NCI-H2196 treated with DMSO at 0.1 percent for 48 hours (cell line): ENCODE data around the gene OR2A5.
"Not testable (repeated sequence)": the region's sequence is repeated elsewhere in the genome, so short reads cannot be mapped to it uniquely, and the experiment has no call there.

Experiments used
- DNase-seq: peaks from one replicate; lab custom pipeline; 2025; ENCODE audit not compliant: unreplicated experiment; lab: John Stamatoyannopoulos, UW

The OR2A5 gene, protein sequence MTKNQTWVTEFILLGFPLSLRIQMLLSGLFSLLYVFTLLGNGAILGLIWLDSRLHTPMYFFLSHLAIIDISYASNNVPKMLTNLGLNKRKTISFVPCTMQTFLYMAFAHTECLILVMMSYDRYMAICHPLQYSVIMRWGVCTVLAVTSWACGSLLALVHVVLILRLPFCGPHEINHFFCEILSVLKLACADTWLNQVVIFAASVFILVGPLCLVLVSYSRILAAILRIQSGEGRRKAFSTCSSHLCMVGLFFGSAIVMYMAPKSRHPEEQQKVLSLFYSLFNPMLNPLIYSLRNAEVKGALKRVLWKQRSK

DNA sequence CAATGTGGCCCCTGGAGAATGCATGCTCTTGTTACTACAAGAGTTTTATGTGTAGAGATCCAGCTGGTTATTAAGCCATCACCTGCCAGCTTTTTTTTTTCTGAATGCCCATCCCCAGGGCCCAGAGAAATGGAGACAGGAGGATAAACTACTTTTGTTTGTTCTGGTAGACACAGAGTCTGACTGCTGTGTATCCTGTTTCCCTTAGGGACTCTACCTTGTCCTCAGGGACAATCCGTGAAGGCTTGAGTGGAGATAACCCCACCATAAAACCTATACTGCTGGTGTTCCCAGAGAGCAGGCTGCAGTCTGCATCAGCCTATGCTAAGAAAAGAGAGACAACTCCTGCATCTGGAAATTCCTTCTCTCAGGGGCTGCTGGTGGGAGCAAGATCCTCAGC is at the start of gene OR2A5:
OR2A5 (plus strand) TSS at position 301 of the 400 bp plus-strand sequence. CDS start 1,454 bp downstream, outside the sequence.
- no peak for DNase-seq

DNA sequence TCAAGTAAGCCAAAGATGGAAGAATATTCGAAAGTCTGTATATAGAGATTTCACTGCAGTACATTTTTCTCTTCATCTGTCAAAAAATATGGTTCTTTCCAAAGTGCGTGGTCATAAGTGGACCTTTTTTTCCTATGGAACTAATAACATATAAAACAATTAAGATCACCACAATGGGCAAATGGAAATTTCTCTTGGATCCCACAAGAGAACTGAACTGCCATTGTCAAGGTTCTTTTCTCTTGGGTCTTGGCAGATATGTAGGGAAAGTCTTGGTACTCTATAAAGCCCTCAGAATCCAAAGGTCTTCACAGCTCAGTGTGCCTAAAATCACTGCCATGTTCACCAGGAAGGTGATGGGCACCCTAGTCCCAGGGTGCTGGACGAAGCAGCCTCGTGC is 48.7 kb upstream of the OR2A5 start, which contains the start of gene OR6B1:
OR6B1 (plus strand) TSS at position 301 of the 400 bp plus-strand sequence. CDS start 3,677 bp downstream, outside the sequence.
- no peak for DNase-seq

DNA sequence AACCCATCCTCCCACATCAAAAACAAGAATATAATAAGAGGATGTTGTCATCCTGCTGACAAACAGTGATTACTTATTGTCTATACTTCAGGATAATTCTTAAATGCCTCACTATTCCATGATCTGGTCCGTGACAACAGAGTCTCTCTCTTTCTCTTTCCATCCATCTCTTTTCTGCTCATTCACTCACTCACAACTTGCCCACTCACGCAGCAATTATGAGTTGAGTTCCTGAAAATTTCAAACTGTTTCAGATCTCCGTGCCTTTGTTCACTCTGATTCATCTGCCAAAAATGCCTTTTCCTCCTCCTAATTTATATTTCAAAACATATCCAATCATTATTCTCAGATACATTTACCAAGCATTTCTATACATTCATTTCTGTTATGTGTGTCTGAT is 47.2 kb upstream of the OR2A5 start:
- DNase-seq = no peak

DNA sequence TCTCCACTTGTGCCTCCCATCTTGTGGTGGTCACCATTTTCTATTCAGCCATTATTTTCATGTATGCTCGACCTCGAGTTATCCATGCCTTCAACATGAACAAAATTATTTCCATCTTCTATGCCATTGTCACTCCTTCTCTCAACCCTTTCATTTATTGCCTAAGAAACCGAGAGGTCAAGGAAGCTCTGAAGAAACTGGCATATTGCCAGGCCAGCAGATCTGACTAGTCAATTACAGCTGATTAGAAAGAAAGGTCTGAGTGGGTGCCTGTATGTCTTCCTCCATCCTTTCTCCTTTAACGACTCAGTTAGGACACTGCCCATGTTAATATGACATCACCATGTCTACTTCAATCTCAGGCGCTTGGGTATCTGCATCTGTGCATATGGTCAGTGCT is 44.0 kb upstream of the OR2A5 start:
- DNase-seq = no peak

DNA sequence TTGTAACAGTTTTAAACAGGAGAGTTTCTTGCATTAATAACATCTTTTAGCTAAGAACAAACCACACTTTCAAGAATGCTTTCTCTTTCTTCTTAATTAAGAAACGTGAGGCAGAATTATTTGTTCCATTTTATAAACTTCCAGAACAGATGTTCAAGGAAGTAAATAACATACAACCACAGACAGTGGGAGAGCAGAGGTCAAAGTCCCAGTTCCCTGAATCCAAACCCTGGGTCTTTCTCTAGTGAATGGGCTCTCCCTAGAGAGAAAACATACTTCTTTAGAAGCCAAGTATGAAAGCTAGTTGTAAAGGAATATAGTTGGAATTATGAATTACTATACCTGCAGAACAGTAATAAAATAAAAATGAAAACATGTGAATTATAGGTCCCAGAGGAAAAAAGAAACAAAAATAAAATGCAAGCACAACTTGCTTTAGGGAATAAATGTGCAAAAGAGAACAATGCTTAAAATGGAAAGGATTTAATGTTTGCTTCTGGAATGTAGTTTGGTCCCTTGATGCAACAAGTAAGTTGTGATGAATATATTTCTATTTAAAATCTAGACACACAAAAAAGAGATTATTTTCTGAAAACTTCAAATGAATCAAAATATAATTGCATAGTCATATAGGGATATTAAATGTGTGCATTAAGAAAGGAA is 42.6 kb upstream of the OR2A5 start:
- no peak for DNase-seq

DNA sequence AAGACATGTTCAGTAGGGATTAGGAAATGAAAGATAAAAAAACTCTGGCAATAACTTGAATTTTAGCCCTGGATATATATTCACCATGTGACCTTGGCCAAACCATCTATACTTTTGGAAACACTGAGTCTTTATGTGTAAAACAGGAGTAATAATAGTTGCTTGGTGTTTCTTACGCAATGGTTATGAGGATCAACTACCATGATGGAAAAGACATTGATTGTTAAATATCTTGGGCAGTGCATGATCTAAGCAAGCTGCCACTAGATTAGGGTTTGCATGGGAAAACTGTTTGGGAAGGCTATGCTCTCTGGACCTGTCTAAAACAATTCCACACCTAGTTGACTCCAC is 42.1 kb upstream of the OR2A5 start:
- DNase-seq = no peak

DNA sequence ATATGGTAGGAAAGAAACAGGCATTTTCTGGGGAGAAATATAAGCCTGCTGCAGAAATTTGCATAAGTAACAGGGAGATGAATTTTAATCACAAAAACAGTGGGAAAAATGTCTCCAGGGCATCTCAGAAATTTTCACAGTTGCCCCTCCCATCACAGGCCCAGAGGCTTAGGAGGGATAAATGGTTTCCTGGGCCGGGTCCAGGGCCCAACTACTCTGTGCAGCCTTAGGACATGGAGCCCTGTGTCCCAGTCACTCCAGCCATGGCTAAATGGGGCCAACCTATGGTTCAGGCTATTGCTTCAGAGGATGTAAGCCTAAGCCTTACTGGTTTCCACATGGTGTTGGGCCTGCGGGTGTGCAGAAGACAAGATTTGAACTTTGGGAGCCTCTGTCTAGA is 39.4 kb upstream of the OR2A5 start:
- DNase-seq = no peak

DNA sequence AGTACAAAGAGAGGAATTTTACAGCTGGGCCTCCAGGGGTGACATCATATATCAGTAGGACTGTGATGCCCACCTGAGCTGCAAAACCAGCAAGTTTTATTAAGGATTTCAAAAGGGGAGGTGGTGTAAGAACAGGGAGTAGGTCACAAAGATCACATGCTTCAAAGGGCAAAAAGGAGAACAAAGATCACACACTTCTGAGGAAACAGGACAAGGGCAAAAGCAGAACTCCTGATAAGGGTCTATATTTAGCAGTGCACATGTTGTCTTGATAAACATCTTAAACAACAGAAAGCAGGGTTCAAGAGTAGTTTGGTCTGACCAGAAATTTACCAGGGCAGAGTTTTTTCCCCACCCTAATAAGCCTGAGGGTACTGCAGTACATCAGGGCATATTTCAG is 38.7 kb upstream of the OR2A5 start:
- not testable (repeated sequence) for DNase-seq

DNA sequence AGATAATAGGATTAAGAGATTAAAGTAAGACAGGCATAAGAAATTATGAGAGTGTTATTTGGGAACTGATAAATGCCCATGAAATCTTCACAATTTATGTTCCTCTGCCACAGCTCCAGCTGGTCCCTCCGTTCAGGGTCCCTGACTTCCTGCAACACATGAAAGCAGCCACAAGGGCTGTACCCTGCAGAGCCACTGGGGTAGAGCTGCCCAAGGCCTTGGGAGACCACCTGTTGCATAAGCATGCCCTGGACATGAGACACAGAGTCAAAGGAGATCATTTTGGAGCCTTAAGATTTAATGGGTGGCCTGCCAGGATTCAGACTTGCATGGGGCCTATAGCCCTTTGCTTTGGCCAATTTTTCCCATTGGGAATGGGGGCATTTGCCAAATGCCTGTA is 37.9 kb upstream of the OR2A5 start:
- not testable (repeated sequence) for DNase-seq

DNA sequence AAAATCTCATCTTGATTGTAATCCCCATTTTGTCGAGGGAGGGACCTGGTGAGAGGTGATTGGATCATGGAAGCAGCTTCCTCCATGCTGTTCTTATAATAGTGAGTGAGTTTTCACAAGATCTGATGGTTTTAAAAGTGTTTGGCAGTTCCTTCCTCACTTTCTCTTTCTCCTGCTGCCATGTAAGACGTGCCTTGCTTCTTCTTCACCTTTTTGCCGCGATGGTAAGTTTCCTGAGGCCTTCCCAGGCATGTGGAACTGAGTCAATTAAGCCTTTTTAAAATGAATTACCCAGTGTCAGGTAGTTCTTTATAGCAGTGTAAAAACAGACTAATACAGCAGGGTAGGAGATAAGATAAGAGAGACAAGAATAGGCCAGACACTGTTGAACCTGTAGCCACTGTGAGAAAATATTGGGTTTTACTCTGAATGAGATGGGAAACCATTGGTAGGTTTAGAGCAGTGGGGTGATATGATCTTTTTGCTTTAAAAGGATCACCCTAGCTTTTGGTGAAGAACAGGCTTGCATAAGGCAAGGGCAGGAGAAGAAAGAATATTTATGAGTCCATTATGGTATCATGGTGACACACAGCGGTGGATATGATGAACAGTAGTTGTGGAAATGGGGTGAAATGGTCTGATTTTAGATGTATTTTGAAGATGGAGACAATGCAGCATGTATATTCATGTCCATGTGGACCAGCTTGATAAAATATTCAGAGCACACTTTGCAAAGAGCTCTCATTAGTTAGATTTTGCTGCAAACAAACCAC is 37.1 kb upstream of the OR2A5 start:
- DNase-seq = no peak

DNA sequence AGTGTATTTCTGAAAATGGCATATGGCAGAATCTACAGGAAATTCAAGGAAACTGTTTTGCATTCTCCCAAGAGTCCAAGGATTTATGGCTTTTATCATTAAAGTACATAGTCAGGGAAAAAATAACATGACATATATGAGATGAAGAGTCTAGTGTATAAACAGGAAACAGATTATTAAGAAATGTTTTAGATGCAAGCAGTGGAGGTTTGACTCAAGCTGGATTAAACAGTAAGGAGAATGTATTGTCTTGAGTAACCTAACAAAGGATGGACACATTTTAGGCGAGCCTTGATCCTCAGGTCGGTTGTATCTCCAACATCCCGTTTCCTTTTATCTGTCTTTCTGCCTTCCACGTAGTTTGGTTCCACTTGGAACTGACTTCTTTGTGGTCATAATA is 30.7 kb upstream of the OR2A5 start:
- no peak for DNase-seq

DNA sequence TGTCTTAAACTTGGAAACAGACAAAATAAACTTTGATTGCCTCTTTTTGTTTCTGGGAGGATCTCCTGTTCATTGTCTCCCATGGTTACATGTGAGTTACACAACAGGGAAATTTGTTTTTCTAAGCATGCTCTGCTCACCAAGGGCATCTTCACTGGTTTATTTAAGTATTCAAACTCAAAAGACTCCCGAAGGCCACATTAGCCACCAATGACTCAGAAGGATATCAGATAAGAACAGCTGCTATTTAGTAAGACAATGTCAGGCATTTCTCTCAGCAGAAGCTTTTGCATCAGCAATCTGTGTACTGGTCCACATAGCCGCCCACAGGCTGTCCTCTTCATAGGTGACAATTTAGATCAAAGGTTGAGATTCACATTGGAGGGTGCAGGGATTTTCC is 29.3 kb upstream of the OR2A5 start:
- DNase-seq = no peak

DNA sequence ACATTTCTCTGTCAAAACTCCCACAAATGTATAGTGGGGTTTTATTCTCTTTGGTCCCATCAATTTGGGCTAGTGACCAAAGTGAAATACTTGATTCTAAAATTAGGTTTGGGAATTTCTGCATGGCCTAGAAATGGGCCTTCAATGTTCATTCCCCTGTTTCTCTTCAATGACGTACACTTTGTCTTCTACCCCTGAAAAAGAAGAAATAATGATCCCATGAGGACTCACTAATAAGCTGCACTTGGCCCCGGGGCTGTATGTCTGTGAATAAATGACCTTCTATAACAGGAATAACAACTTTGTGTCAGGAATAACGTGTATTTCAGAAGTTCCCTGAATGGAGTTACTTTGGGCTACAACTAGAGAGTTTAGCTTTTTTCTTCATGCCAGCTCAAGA is 28.4 kb upstream of the OR2A5 start:
- no peak for DNase-seq

DNA sequence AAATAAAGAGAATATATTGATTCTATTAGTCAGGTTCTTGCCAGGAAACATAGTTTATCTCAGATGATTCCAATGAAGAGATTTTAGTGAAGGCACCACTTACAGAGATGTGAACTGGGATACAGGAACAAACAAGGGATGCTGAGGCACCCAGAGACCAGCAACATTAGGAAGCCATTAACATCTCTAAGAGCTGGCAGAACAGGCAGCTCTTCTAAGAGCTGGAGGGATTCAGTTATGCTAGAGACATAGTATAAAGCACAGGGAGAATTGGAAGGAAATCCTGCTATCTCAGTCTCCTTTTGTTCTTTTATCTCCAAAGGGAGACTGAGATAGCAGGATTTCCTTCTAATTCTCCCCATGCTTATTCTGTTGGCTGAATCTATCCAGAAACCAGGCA is 26.6 kb upstream of the OR2A5 start:
- DNase-seq = no peak

DNA sequence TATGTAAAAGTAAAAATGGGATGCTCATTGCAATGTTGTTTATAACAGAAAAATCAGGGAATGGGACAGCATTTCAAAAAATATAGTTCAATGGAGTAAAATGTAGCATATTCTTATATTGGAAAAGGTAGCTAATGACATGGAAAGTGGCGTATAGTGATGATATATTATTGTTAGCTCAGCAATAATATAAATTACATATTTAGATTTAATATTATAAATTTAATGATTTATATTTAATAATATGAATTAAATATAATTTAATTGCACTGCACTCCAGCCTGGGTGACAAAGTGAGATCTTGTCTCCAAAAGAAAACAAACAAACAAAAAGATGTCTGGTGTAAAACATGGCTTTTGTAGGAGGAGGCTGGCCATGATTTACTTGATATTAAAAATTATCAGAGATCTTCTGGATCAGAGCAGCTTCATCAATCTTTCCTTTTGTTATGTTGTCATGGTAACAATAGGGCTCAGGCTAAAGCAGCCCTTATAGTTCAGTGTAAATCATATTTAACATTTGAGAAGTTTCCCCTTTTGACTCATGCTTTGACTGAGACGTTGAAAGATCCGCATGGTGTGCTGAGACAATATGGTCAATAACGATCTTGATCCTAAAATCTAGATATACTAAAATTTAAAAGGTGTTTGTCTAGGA is 25.4 kb upstream of the OR2A5 start:
- no peak for DNase-seq

DNA sequence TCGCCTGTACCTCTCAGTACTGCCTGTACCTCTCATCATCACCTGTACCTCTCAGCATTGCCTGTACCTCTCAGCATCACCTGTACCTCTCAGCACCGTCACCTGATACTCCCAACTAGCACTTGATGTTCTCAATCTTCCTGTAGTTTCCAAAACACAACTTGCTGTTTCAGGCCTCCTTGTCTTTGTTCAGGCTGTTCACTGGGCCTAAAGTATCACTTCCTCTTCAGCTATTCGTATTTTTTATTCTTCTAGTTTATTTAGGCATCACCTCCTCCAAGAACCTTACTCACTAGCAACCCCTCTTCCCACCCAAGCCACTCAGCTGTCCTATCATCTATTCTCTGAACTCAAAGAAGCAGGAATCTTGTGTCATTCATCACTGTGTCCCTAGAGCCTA is 24.5 kb upstream of the OR2A5 start:
- no peak for DNase-seq

DNA sequence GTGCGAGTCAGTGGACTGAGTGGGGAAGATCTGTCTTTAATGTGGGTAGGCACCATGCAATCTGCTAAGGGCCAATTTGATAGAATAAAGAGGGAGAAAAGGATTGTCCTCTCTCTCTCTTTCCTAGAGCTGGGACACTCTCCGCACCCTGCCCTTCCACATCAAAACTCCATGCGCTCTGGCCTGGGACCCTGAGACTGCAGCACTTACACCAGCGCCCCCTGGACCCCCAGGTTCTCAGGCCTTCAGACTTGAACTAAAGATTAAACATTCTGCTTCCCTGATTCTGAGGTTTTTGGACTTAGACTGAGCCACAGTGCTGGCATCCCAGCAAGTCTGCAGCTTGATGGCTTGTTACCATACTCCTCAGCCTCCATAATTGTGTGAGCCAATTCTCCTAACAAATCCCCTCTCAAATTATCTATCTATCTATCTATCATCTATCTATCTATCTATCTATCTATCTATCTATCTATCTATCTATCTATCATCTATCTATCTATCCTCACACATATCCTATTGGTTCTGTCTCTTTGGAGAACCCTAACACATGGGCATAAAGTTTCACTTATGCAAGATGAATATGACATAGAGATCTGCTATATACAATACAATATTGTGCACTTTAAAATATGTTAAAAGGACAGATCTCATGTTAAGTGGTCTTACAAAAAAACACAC is 22.4 kb upstream of the OR2A5 start:
- DNase-seq = no peak

DNA sequence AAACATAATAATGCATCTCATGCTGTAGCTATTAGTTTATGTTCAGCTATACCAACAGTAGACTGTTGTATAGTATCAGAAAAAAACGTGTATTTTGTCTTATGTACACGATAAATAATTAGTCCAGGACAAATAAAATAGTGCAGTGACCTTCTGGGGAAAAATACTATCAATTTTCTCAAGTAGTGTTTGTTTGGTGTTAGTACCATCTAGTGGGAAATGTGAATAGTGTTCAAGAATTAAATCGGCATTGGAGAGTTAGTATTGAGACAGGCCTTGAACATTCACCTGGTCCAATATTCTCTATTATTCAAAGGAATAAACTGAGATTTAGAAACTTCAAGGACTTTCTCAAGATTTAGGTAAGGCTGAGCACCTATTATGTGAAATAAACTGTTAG is 21.7 kb upstream of the OR2A5 start:
- DNase-seq = no peak

DNA sequence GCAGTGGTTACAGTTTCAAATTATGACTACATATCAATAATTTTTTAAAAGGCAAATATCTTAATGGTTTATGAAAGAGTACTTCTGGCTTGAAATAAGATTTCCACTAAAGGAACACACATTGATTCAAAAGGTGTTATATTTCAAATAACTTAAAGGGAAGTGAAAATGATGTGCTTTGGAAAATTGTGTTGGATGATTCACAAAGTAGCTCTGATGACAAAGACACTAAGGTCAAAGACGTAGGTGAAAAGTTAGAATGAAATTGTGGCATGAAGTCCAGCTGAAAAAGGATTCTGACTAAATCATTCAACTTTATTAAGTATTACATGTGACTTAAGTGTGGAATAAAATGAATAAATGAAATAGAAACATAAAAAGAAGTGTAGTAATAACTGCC is 20.8 kb upstream of the OR2A5 start:
- DNase-seq = no peak

DNA sequence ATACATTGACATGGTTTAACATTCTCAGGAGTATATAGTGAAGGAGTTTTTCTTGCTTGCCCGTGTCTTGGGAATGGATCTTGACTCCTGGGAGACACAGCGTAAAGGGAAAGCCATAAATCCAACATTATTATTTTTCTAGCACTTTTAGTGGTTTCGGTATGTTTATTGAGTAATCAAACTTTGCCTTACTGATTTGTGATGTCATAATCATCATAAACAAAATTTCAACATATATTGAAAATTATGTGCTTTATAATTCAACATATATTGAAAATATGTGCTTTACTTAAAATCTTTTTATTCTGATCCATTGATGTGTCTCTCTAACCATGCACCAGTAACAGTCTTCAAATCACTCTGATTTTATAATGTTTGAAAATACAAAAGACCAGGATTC is 20.2 kb upstream of the OR2A5 start:
- no peak for DNase-seq

DNA sequence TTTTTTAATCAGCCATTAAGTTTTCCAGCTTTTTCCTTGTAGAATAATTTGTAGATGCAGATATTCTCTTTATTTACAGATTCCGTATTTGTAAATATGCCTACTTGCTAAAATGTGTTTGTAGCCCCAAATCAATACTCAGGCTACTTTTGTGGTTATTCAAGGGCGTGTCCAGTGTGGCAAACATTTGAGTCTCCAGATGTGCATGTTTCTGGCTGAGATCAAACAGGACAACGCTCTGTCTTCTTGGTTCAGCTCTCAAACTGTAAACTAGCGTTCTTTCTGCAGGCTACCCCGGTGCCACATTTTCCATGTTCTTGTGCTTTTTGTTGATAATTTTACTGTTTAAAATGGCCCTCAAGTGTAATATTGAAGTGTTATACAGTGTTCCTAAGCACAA is 16.2 kb upstream of the OR2A5 start:
- DNase-seq = no peak
